Measurements from ENCODE around the gene BLVRA.
"Not testable (repeated sequence)": the region's sequence is repeated elsewhere in the genome, so short reads cannot be mapped to it uniquely, and the experiment has no call there.

BLVRA gene

DNA sequence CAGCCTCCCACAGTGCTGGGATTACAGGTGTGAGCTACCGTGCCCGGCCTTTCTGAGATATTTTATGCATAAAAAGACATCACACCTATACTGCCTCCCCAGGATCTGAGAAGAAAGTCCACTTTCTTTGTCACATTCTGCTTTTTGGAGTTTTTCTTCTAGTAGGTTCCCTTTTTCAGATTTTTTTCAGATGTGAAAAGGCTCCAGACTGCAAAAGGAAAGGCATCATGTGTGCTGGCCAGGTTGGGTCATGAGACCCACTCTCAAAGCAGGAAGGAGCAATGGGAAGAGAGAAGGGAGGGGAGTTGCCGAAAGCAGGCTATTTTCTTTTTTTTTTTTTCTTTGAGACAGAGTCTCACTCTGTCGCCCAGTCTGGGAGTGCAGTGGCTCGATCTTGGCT is 10.8 kb downstream of the BLVRA start:
- TF ChIP-seq, protein P1, sequence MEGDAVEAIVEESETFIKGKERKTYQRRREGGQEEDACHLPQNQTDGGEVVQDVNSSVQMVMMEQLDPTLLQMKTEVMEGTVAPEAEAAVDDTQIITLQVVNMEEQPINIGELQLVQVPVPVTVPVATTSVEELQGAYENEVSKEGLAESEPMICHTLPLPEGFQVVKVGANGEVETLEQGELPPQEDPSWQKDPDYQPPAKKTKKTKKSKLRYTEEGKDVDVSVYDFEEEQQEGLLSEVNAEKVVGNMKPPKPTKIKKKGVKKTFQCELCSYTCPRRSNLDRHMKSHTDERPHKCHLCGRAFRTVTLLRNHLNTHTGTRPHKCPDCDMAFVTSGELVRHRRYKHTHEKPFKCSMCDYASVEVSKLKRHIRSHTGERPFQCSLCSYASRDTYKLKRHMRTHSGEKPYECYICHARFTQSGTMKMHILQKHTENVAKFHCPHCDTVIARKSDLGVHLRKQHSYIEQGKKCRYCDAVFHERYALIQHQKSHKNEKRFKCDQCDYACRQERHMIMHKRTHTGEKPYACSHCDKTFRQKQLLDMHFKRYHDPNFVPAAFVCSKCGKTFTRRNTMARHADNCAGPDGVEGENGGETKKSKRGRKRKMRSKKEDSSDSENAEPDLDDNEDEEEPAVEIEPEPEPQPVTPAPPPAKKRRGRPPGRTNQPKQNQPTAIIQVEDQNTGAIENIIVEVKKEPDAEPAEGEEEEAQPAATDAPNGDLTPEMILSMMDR (IDR thresholded peaks at IDR 0.05; ENCODE audit: low read depth, low read length, missing control alignments): no peak
- DNase-seq (ENCODE audit: low read depth): no peak
- in situ Hi-C loops (cut with HindIII; ENCODE audit: low sequenced_read_pairs): no loop called here
- no peak overlapping the region for H3K4me3 ChIP-seq (ENCODE audit: low read depth, low read length)

DNA sequence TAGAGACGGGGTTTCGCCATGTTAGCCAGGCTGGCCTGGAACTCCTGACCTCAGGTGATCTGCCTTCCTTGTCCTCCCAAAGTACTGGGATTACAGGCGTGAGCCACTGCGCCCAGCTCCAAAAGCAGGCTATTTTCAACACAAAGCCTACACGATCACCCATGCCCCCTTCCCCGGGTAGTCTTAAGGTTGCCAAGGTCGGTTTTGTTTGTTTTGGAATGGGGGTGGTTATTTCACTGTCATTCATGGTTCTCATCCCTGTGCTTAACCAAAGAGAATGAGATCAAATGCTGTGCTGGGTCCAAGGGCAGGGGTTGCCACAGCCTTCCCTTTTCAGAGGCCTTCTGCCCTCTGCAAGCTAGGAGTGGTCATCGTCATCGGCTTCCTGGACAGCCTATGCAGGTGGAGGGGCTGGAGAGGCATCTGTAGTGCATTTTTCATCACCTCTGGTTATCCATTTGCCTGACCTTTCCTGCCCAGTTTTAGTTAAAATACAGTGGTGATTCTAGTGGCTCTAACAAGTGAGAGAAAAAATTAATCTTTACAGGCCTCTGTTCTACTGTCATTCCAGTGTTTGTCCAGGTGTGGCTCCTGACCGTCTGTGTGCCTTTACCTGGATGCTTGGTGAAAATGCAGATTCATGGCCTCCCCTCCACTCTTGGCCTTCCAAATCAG is 11.4 kb downstream of the BLVRA start:
- TF ChIP-seq, protein P1 (IDR thresholded peaks at IDR 0.05; ENCODE audit: low read depth, low read length, missing control alignments): no peak
- no peak for DNase-seq (ENCODE audit: low read depth)
- no peak overlapping the region for H3K4me3 ChIP-seq (ENCODE audit: low read depth, low read length)
- in situ Hi-C loops (cut with HindIII; ENCODE audit: low sequenced_read_pairs): no loop called here

DNA sequence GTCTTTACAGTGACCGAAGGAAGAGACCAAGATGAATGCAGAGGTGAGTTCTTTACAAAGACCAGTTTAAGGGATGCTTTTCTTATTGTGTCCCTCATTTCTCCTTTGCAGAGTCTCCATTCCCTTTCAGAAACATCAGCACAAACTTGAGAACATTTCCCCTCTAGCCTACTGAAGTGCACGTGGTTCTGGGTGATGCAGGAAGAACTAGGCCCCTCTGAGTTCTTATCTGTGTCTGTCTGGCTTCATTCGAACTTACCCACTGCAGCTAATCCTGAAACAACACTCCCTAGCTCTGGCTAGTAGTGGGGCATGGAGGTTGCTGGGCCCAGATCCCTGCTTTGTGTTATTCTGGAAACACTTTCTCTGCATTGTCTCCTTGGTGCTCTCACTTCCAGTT is 12.6 kb downstream of the BLVRA start:
- TF ChIP-seq, protein P1 (IDR thresholded peaks at IDR 0.05; ENCODE audit: low read depth, low read length, missing control alignments): no peak
- no peak overlapping the region for H3K4me3 ChIP-seq (ENCODE audit: low read depth, low read length)
- no peak for DNase-seq (ENCODE audit: low read depth)
- in situ Hi-C loops (cut with HindIII; ENCODE audit: low sequenced_read_pairs): no loop called here

DNA sequence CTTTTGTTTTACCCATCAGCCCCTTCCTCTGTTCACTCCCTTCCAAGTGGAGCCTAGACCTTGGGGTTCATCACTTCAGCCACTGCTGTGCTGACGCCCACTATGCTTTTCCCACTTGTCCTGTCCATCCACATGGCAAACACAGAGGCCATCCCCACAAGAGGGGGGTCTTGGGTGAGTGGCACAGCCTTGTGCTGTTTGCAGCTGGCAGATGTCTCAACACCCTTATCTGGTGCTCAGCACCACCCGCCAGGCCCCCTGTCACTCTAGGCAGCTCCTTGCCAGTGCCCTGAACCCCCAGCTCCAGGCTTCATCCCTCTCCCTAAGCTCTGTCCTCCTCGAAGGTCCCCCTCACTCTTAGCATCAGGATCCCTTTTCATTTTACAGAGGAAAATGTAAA is 13.1 kb downstream of the BLVRA start:
- H3K4me3 ChIP-seq (ENCODE audit: low read depth, low read length): no peak overlapping the region
- DNase-seq (ENCODE audit: low read depth): no peak
- TF ChIP-seq, protein P1 (IDR thresholded peaks at IDR 0.05; ENCODE audit: low read depth, low read length, missing control alignments): no peak
- in situ Hi-C loops (cut with HindIII; ENCODE audit: low sequenced_read_pairs): no loop called here

DNA sequence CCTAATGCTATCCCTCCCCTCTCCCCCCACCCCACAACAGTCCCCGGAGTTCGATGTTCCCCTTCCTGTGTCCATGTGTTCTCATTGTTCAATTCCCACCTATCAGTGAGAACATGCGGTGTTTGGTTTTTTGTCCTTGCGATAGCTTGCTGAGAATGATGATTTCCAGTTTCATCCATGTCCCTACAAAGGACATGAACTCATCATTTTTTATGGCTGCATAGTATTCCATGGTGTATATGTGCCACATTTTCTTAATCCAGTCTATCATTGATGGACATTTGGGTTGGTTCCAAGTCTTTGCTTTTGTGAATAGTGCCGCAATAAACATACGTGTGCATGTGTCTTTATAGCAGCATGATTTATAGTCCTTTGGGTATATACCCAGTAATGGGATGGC is 14.8 kb downstream of the BLVRA start:
- in situ Hi-C loops (cut with HindIII; ENCODE audit: low sequenced_read_pairs); DNase-seq (ENCODE audit: low read depth); H3K4me3 ChIP-seq (ENCODE audit: low read depth, low read length): not testable (repeated sequence)

DNA sequence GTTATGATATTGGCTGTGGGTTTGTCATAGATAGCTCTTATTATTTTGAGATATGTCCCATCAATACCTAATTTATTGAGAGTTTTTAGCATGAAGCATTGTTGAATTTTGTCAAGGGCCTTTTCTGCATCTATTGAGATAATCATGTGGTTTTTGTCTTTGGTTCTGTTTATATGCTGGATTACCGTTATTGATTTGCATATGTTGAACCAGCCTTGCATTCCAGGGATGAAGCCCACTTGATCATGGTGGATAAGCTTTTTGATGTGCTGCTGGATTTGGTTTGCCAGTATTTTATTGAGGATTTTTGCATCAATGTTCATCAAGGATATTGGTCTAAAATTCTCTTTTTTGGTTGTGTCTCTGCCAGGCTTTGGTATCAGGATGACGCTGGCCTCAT is 16.8 kb downstream of the BLVRA start:
- DNase-seq (ENCODE audit: low read depth); H3K4me3 ChIP-seq (ENCODE audit: low read depth, low read length); in situ Hi-C loops (cut with HindIII; ENCODE audit: low sequenced_read_pairs): not testable (repeated sequence)

DNA sequence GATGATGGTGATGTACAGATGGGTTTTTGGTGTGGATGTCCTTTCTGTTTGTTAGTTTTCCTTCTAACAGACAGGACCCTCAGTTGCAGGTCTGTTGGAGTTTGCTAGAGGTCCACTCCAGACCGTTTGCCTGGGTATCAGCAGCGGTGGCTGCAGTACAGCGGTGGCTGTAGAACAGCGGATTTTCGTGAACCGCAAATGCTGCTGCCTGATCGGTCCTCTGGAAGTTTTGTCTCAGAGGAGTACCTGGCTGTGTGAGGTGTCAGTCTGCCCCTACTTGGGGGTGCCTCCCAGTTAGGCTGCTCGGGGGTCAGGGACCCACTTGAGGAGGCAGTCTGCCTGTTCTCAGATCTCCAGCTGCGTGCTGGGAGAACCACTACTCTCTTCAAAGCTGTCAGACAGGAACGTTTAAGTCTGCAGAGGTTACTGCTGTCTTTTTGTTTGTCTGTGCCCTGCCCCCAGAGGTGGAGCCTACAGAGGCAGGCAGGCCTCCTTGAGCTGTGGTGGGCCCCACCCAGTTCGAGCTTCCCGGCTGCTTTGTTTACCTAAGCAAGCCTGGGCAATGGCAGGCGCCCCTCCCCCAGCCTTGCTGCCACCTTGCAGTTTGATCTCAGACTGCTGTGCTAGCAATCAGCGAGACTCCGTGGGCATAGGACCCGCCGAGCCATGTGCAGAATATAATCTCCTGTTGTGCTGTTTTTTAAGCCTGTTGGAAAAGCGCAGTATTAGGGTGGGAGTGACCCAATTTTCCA is 20.0 kb downstream of the BLVRA start:
- DNase-seq (ENCODE audit: low read depth); in situ Hi-C loops (cut with HindIII; ENCODE audit: low sequenced_read_pairs); H3K4me3 ChIP-seq (ENCODE audit: low read depth, low read length): not testable (repeated sequence)

DNA sequence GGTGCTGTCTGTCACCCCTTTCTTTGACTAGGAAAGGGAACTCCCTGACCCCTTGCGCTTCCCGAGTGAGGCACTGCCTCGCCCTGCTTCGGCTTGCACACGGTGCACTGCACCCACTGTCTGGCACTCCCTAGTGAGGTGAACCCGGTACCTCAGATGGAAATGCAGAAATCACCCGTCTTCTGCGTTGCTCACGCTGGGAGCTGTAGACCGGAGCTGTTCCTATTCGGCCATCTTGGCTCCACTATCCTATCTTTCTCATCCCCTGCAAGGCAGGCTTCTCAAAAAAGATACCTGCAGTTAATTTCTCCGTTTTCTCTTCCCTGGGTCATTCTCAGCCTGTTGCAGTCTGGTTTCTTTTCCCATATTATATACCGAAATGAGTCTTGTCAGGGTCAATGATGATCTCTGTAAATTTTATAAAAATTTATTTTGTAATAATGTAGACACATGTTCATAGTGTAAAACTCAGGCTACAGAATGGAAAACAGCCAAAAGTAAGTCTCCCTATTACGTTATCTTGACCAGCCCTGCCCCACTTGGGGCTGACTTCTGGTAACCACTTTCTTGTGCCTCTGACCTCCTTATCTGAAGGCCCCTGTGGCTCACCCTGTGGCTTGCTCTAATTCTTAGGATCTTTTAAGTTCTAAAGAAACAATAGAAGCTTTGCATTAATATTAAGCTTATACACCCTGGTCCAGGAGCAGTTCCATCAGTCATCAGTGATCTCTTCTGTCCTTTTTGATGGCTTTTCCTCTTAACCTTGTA is 20.7 kb downstream of the BLVRA start:
- in situ Hi-C loops (cut with HindIII; ENCODE audit: low sequenced_read_pairs): no loop called here
- TF ChIP-seq, protein P1 (IDR thresholded peaks at IDR 0.05; ENCODE audit: low read depth, low read length, missing control alignments): no peak
- DNase-seq (ENCODE audit: low read depth): no peak
- no peak overlapping the region for H3K4me3 ChIP-seq (ENCODE audit: low read depth, low read length)

Data from astrocyte of the cerebellum (primary cell).